Caco-2 (cell line): ENCODE measurements around the gene MRPL50. TPM values are rescaled to one million over a fixed set of nuclear protein-coding genes. Genes with fewer than 3 reads are reported as not detected.

Experiments used
- BruUV-seq: library from RNA; stranded (reverse); fragments of 400-500 nt; replicated peaks from 2 replicates; lab custom pipeline; 2021; lab: Mats Ljungman, UMichigan
- CTCF ChIA-PET: fragments of 300-600 bp; sonication (Branson Sonifier 250); formaldehyde crosslinking; loops from one replicate; lab custom pipeline; 2022; ENCODE audit warnings: antibody characterized with exemption; lab: Charles Lee
- POLR2A ChIA-PET: fragments of 300-600 bp; sonication (Branson Sonifier 250); formaldehyde crosslinking; loops from one replicate; lab custom pipeline; 2022; ENCODE audit warnings: antibody characterized with exemption; lab: Charles Lee
- DNase-seq, 2 experiments: peaks; one replicate each; pipeline versions ENCODE4 v3.0.0 to v3.0.0-alpha.2; 2020 to 2022
- H3K27me3 ChIP-seq: replicated peaks from 2 replicates; pipeline ENCODE4 v1.6.0; 2011; ENCODE audit warnings: low read length; ENCODE audit not compliant: control insufficient read depth, insufficient read depth
- H3K36me3 ChIP-seq: 2 replicates; pipeline ENCODE4 v1.5.1; 2011; ENCODE audit warnings: low read length; ENCODE audit not compliant: control insufficient read depth, insufficient read depth
- H3K4me1 ChIP-seq: fragments of 250-450 bp; sonication (Bioruptor Pico); 2 replicates; pipeline ENCODE4 v1.5.1; 2020; ENCODE audit warnings: mild to moderate bottlenecking
- H3K4me3 ChIP-seq: 2 replicates; pipeline ENCODE4 v1.5.1; 2011; ENCODE audit warnings: low read depth, mild to moderate bottlenecking, control low read depth, low read length
- H3K9me3 ChIP-seq: fragments of 250-450 bp; sonication (Bioruptor Pico); 2 replicates; pipeline ENCODE4 v1.5.1; 2020; ENCODE audit warnings: mild to moderate bottlenecking, moderate library complexity
- H3K27ac Mint-ChIP-seq: one replicate; pipeline ENCODE4 v1.8.0; 2022; ENCODE audit warnings: mixed read lengths; ENCODE audit not compliant: unreplicated experiment
- H3K27me3 Mint-ChIP-seq: one replicate; pipeline ENCODE4 v1.8.0; 2022; ENCODE audit warnings: mixed read lengths; ENCODE audit not compliant: insufficient read depth, unreplicated experiment
- H3K36me3 Mint-ChIP-seq: one replicate; pipeline ENCODE4 v1.8.0; 2022; ENCODE audit warnings: mild to moderate bottlenecking, mixed read lengths; ENCODE audit not compliant: insufficient read depth, unreplicated experiment
- H3K4me1 Mint-ChIP-seq: one replicate; pipeline ENCODE4 v1.8.0; 2022; ENCODE audit warnings: low read depth, mixed read lengths; ENCODE audit not compliant: unreplicated experiment
- H3K4me3 Mint-ChIP-seq: one replicate; pipeline ENCODE4 v1.8.0; 2022; ENCODE audit warnings: mild to moderate bottlenecking, moderate library complexity, mixed read lengths; ENCODE audit not compliant: unreplicated experiment
- H3K9me3 Mint-ChIP-seq: one replicate; pipeline ENCODE4 v1.8.0; 2022; ENCODE audit warnings: mixed read lengths; ENCODE audit not compliant: unreplicated experiment
- intact Hi-C: fragments of 100-400 bp; cut with micrococcal nuclease; formaldehyde crosslinking; loops from one replicate; pipeline ENCODE4 v1.10.0; 2022; ENCODE audit not compliant: unreplicated experiment
- total RNA-seq: library from RNA; stranded (reverse); gene quantifications from 2 replicates; pipeline ENCODE4 v1.2.3, GENCODE V29; 2022
- TF ChIP-seq, protein P1 (sequence below), 2 experiments: fragments of 200-600 bp in 1 of 2; IDR thresholded peaks; 1 replicate in 1 of 2; 2 replicates in 1 of 2; pipeline versions ENCODE4 v1.5.1 to v1.8.0; 2011 to 2022; ENCODE audit warnings: antibody characterized with exemption in 1 of 2, control low read depth in 1 of 2, inconsistent platforms in 1 of 2, low read depth in 1 of 2, low read length in 1 of 2, mild to moderate bottlenecking in 1 of 2, moderate library complexity in 1 of 2; ENCODE audit not compliant: insufficient read depth in 1 of 2, severe bottlenecking in 1 of 2, unreplicated experiment in 1 of 2

The MRPL50 gene
- total RNA-seq, 1 experiment from 2014 or later = 15.6 TPM

DNA sequence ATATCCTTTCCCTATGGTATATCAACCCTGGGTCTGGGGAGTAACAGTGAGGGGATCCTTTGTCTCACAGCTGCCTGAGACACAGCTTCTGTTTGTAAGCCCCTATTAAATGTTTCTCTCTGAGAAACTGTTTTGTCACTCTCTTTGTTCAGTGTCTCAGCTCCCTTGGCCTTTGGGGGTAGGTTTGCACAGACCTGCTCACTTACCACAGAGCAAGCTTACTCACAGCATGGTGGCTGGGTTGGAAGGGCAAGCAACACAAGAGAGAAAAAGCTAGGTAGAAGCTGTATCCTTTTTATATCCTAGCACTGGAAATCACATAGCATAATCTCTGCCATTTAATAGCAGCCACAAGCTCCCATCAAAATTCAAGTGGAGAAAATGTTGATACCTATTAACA lies 18.1 kb downstream of the MRPL50 start:
- Mint-ChIP-seq H3K4me3 (no peak overlapping the region), H3K27ac (no peak overlapping the region), H3K27me3 (no peaks in the 10 kb centered on the region), H3K4me1 (peaks cover 12% of the 10 kb centered on the region), H3K36me3 (peaks cover 28% of the 10 kb centered on the region), H3K9me3 (peaks cover 43% of the 10 kb centered on the region)
- Histone ChIP-seq H3K9me3 (peaks cover 29% of the 10 kb centered on the region), H3K36me3 (no peaks in the 10 kb centered on the region), H3K4me1 (peaks cover 20% of the 10 kb centered on the region), H3K4me3 (no peak overlapping the region), H3K27me3 (no peaks in the 10 kb centered on the region)
- intact Hi-C loops = no loop called here
- CTCF ChIA-PET = no interaction called here
- TF ChIP-seq, protein P1, sequence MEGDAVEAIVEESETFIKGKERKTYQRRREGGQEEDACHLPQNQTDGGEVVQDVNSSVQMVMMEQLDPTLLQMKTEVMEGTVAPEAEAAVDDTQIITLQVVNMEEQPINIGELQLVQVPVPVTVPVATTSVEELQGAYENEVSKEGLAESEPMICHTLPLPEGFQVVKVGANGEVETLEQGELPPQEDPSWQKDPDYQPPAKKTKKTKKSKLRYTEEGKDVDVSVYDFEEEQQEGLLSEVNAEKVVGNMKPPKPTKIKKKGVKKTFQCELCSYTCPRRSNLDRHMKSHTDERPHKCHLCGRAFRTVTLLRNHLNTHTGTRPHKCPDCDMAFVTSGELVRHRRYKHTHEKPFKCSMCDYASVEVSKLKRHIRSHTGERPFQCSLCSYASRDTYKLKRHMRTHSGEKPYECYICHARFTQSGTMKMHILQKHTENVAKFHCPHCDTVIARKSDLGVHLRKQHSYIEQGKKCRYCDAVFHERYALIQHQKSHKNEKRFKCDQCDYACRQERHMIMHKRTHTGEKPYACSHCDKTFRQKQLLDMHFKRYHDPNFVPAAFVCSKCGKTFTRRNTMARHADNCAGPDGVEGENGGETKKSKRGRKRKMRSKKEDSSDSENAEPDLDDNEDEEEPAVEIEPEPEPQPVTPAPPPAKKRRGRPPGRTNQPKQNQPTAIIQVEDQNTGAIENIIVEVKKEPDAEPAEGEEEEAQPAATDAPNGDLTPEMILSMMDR (IDR thresholded peaks at IDR 0.05; ENCODE audit: insufficient read depth in 1 of 2, low read depth in 1 of 2, low read length in 1 of 2, severe bottlenecking in 1 of 2, unreplicated experiment in 1 of 2) = no peak
- BruUV-seq = no TSS peak
- DNase-seq = no peak
- POLR2A ChIA-PET = no interaction called here

DNA sequence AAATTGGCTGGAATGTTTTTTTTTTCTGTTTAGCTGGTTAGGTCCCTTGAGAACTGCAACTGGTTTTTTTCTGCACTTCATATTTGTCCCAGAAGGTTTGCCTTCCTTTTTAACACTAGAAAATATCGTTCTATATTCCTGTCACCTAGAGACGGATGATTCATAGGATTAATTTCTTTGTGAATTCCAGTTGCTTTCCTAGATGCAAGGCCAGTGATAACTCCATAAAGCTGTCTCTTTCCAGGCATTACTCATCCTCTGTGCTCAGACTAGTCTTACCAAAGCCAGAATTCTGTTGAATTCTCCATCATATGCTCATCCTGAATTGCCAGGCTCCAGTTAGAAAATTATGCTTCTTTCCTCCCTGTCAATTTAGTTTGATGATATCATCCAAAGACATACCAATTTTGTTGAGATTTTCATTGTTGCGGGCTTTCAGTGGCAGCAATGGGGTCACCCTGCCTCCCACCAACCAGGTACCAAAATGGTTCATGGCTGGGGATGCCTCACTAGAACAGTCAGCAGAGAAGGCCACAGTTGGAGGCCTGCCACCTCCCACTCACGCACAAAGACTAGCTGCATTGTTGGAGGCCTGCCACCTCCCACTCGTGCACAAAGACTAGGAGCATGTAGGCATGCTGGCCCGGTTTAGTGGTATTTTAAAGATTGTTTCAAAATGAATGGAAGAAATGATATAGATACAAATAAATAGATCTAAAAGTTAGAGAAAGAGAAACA lies 22.1 kb downstream of the MRPL50 start:
- POLR2A ChIA-PET = no interaction called here
- H3K27me3 Mint-ChIP-seq = no peaks in the 10 kb centered on the region
- H3K4me3 Mint-ChIP-seq = no peak overlapping the region
- no peaks in the 10 kb centered on the region for H3K27me3 ChIP-seq
- H3K4me3 ChIP-seq = no peak overlapping the region
- peaks cover 19% of the 10 kb centered on the region for H3K36me3 Mint-ChIP-seq
- DNase-seq = no peak
- peaks cover 6% of the 10 kb centered on the region for H3K4me1 Mint-ChIP-seq
- peaks cover 13% of the 10 kb centered on the region; the same call in 1 of the 2 replicates for H3K9me3 ChIP-seq
- H3K27ac Mint-ChIP-seq = no peak overlapping the region
- intact Hi-C loops = no loop called here
- peaks cover 28% of the 10 kb centered on the region for H3K9me3 Mint-ChIP-seq
- no TSS peak for BruUV-seq
- CTCF ChIA-PET = no interaction called here
- TF ChIP-seq, protein P1 (IDR thresholded peaks at IDR 0.05; ENCODE audit: insufficient read depth in 1 of 2, low read depth in 1 of 2, low read length in 1 of 2, severe bottlenecking in 1 of 2, unreplicated experiment in 1 of 2) = no peak
- no peaks in the 10 kb centered on the region for H3K36me3 ChIP-seq
- H3K4me1 ChIP-seq = peaks cover 15% of the 10 kb centered on the region

DNA sequence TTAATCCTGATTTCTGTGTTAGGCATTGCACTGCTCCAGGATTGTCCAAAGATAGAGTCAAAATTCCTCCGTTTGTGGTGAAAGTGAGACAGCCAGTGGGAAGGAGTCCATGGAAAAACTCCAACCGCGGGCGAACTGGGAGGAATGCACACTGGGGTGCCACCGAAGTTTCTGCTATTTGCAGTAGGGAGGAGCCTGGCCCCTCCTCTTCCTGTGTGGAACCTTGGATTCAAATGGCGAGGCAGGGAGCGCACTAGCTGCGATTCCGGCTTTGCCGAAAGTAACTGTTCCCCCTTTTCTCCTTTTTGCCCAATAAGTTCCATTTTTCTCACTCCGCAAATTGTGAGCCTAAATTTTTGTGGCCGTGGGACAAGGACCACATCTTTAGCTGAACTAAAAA lies 22.9 kb downstream of the MRPL50 start:
- Mint-ChIP-seq H3K9me3 (peaks cover 24% of the 10 kb centered on the region), H3K27me3 (no peaks in the 10 kb centered on the region), H3K4me1 (peaks cover 6% of the 10 kb centered on the region), H3K36me3 (peaks cover 13% of the 10 kb centered on the region), H3K27ac (no peak overlapping the region), H3K4me3 (no peak overlapping the region)
- Histone ChIP-seq H3K4me1 (peaks cover 13% of the 10 kb centered on the region), H3K36me3 (no peaks in the 10 kb centered on the region), H3K27me3 (no peaks in the 10 kb centered on the region), H3K4me3 (no peak overlapping the region), H3K9me3 (peaks cover 13% of the 10 kb centered on the region; the same call in 1 of the 2 replicates)
- BruUV-seq = no TSS peak
- TF ChIP-seq, protein P1 (IDR thresholded peaks at IDR 0.05; ENCODE audit: insufficient read depth in 1 of 2, low read depth in 1 of 2, low read length in 1 of 2, severe bottlenecking in 1 of 2, unreplicated experiment in 1 of 2) = no peak
- ChIA-PET CTCF (no interaction called here), POLR2A (no interaction called here)
- intact Hi-C loops = no loop called here
- DNase-seq = no peak
